GM18868 (cell line): ENCODE results near the gene HERC4.
"Not testable (repeated sequence)": the region's sequence is repeated elsewhere in the genome, so short reads cannot be mapped to it uniquely, and the experiment has no call there.

Experiments used
- ATAC-seq: cut with Tn5 transposase; IDR thresholded peaks from one replicate; pipeline ENCODE4 v1.9.1; 2021; ENCODE audit warnings: mild to moderate bottlenecking, moderate library complexity; ENCODE audit not compliant: unreplicated experiment

The HERC4 gene

DNA sequence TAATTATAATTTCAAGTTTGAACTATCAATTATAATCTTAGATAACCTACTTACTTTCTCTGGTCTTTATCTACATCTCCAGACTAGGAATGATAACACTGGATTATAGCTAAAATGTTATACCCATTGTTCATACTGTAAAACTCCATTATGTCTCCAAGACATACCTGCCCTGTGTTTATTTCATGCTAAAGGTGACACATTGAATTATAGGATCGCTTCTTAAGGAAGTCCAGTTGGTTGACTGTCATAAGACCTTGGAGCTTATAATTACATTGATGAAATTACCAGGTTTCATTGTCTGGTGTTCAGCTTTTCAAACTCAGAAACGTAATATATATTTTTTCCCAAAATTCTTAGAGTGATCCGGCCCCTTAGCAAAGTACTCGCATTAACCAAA is 15.5 kb upstream of the HERC4 start:
- ATAC-seq = no peak

DNA sequence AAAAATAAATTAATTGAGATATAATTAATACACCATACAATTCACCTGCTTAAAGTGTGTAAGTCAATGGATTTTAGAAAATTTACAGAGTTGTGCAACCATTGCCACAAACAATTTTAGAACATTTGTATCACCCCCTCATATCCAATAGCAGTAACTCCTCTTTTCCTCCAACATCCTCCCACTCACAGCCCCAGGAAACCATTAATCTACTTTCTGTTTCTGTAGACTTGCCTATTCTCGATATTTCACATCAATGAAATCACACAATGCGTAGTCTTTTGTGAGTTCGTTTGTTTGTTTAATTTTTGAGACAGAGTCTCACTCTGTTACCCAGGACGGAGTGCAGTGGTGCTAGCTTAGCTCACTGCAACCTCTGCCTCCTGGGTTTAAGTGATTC is 13.7 kb upstream of the HERC4 start:
- no peak for ATAC-seq

GRCh38 chr10:68087685-68088401 is 12.8 kb upstream of the HERC4 start:
- ATAC-seq = no peak

GRCh38 chr10:68086910-68087684 is 12.0 kb upstream of the HERC4 start:
- ATAC-seq = no peak

DNA sequence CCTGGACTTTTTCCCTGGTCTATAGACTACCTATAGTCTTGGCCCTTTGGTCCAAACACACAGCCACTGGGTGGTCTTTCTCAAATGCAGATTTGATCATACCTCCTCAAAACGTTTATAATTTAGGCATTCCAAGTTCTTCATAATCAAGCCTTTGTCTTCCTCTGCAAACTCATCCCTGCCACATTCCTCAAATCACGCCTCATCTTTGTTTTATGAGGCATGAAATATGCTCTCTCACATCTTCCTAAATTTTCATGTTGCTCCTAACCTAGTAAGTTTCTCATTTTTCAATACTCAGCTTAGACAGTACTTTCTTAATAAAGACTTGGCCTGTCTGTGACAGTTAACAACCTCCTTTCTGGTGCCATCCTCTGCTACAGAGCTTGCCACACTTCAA is 10.9 kb upstream of the HERC4 start:
- no peak for ATAC-seq

DNA sequence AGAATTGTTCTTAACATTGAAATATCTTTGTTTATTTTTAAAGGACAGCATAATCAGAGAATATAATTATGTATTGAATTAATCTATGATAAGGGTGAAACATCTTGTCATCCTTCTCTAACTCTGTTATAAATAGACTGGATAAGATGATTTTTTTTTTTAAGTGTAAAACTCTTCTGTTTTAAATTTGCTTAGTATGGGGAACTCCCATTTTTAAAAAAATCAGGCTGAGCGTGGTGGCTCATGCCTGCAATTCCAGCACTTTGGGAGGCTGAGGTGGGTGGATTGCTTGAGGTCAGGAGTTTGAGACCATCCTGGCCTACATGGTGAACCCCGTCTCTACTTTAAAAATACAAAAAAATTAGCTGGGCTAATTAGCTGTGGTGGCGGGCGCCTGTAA is 9.4 kb upstream of the HERC4 start:
- ATAC-seq = no peak

DNA sequence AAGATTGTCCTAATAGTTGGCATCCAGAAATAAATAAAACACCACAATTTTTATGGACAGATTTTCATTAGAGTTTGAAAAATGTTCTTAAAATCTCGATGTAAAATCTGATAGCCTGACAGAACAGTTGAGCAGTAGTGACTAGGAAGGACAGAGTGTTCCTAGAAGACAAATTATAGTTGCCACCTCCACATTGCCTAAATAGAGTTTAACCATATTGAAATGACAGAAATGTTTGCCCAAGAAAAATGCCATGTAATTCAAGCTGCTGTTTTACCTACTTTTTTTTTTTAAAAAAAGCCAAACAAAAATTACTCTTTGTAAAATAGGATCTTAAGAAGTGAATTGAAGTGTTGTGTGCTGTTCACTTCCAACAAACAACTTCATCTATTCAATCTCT is 8.9 kb upstream of the HERC4 start:
- ATAC-seq = no peak

DNA sequence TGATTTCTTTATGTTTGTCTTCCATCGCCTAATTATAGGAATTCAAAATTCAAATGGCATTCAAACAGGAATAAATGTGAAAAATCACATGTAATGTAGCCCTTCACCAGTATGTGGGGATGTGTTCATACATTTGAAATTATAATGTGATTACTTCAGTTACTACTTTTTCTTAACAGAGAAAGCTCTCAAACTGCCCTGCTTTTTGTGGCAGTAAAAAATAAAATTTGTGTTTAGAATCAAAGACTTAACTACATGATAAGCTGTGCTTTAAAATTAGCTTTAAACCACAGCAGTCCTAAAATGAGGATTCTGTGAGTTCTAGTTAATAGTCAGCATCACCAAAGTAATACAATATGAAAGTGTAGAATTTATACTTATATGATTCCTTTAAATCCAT is 7.8 kb upstream of the HERC4 start:
- no peak for ATAC-seq

- no peak for ATAC-seq
Observed at GRCh38 chr10:68081916-68082315, 6.8 kb upstream of the HERC4 start.

- no peak for ATAC-seq
Observed at GRCh38 chr10:68080853-68081431, 5.9 kb upstream of the HERC4 start.

DNA sequence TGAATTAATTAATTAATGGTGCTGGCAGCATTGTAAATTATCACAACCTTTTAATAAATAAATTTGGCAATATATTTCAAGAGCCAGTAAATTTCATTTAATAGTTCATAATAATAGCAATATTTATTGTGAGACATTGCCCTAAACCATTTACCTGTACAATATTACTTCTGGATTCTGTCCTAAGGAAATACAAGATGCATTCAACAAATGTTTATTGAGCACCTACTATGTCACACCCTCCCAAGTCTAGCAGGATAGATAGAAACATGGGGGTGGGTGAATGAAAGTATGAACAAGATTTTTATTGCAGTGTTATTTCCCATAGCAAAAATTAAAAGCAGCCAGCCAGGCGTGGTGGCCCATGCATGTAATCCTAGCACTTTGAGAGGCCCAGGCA is 4.4 kb upstream of the HERC4 start:
- no peak for ATAC-seq

DNA sequence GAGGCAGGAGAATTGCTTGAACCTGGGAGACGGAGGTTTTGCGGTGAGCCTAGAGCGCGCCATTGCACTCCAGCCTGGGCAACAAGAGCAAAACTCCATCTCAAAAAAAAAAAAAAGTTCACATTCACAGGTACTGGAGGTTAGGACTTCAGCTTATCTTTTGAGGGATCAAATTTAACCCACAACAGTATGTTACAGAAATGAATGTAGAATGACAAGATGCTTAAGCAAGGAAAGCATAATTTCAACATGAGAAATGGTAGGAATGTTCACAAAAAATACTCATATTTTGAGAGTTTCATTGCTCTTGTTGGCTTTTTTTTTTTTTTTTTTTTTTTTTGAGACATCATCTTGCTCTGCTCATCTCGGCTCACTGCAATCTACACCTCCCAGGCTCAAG is 1.9 kb upstream of the HERC4 start:
- no peak for ATAC-seq

DNA sequence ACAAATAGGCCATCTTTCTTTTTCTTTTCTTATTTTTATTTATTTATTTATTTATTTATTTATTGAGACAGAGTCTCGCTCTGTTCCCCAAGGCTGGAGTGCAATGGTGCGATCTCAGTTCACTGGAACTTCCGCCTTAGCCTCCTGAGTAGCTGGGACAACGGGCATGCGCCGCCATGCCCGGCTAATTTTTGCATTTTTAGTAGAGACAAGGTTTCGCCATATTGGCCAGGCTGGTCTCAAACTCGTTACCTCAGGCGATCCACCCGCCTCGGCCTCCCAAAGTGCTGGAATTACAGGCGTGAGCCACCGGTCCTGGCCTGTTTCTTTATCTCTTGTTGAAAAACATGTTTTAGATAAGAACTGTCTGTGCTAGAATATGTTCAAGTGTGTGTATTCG is 998 bp upstream of the HERC4 start:
- ATAC-seq = not testable (repeated sequence)

DNA sequence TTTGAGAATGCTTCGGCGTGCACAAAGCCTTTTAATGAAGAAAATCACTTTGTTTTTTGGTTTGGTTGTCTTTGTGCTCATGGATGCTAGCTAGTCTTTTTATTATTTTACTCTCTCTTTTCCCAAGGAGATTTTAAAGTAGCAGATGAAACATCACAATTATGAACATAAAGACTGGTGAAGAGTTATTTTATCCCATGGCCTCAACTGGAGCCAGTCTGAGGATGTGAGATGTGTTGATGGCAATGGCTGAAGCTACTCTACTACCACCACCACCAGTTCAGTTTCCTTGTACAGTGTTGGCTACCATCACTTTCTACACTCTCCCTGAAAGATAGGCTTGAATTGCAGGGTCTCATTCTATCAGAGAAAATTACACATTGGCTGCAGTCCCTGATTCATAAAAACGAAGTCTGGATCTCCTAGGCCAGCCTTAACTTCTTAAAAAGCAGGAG is 494 bp upstream of the HERC4 start:
- ATAC-seq = no peak

GRCh38 chr10:68074031-68074774 is 880 bp downstream of the HERC4 start:
- no peak for ATAC-seq

GRCh38 chr10:68073631-68074030 is 1.5 kb downstream of the HERC4 start:
- no peak for ATAC-seq

DNA sequence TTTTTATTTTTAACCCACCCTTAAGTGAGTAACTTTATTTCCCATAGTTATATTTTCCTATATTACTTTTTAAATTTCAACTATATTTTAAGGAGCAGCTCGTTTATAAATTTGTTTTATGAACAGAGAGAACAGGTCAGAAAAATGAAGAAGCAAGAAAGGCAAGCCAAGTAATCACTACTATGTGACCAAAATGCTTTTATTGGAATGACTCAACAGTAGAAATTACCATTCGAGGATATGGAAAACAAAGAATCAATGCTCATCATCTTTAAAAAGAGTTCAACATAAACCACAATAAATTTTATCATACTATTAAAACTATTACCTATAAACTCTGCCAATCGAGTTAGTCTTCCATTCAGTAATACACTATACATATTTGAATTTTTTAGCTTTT is 7.6 kb downstream of the HERC4 start:
- no peak for ATAC-seq

GRCh38 chr10:68067029-68067428 is 8.1 kb downstream of the HERC4 start:
- ATAC-seq = no peak

GRCh38 chr10:68053553-68053952 is 21.5 kb downstream of the HERC4 start:
- no peak for ATAC-seq

- no peak for ATAC-seq
Observed at GRCh38 chr10:68052463-68052862, 22.6 kb downstream of the HERC4 start.

- no peak for ATAC-seq
Observed at GRCh38 chr10:68049289-68050078, 25.6 kb downstream of the HERC4 start.
